Glutamatergic neuron (in vitro differentiated cells): ENCODE measurements around the gene CDH22. TPM values are rescaled to one million over a fixed set of nuclear protein-coding genes. Genes with fewer than 3 reads are reported as not detected.

Experiments used
- DNase-seq: peaks from one replicate; pipeline ENCODE4 v3.0.0; 2022
- H3K27ac Mint-ChIP-seq: one replicate; pipeline ENCODE4 v1.8.0; 2020; ENCODE audit warnings: mild to moderate bottlenecking, mixed read lengths, inconsistent platforms; ENCODE audit not compliant: unreplicated experiment
- H3K27me3 Mint-ChIP-seq: one replicate; pipeline ENCODE4 v1.8.0; 2020; ENCODE audit warnings: mild to moderate bottlenecking, moderate library complexity, mixed read lengths, inconsistent platforms; ENCODE audit not compliant: unreplicated experiment
- H3K36me3 Mint-ChIP-seq: one replicate; pipeline ENCODE4 v1.8.0; 2020; ENCODE audit warnings: mild to moderate bottlenecking, mixed read lengths, inconsistent platforms; ENCODE audit not compliant: unreplicated experiment
- H3K4me1 Mint-ChIP-seq: one replicate; pipeline ENCODE4 v1.8.0; 2020; ENCODE audit warnings: mild to moderate bottlenecking, low read depth, mixed read lengths, inconsistent platforms; ENCODE audit not compliant: unreplicated experiment
- H3K4me3 Mint-ChIP-seq: one replicate; pipeline ENCODE4 v1.8.0; 2020; ENCODE audit warnings: mild to moderate bottlenecking, mixed read lengths, inconsistent platforms; ENCODE audit not compliant: unreplicated experiment
- H3K9me3 Mint-ChIP-seq: one replicate; pipeline ENCODE4 v1.8.0; 2020; ENCODE audit warnings: mild to moderate bottlenecking, moderate library complexity, mixed read lengths, inconsistent platforms; ENCODE audit not compliant: unreplicated experiment
- CTCF ChIP-seq: fragments of 200-600 bp; sonication (generic); IDR thresholded peaks from one replicate; pipeline ENCODE4 v1.5.0; 2021; ENCODE audit not compliant: partially characterized antibody, unreplicated experiment
- total RNA-seq: library from RNA; stranded (reverse); fragmentation: NEBNext Ultra II Directional; extraction: Animal tissue kit (Norgen Biotek cat#: 25700); gene quantifications from one replicate; pipeline ENCODE4 v1.2.1, GENCODE V29; 2021; ENCODE audit not compliant: unreplicated experiment

The CDH22 gene
- total RNA-seq, 1 donor from 2014 or later: 7.9 TPM

- H3K27me3 Mint-ChIP-seq: peaks cover 7% of the 10 kb centered on the region
- no peak overlapping the region for H3K4me3 Mint-ChIP-seq
- no peak for TF ChIP-seq CTCF
- no peak overlapping the region for H3K27ac Mint-ChIP-seq
- DNase-seq: no peak
- no peaks in the 10 kb centered on the region for H3K36me3 Mint-ChIP-seq
- H3K9me3 Mint-ChIP-seq: peaks cover 1% of the 10 kb centered on the region
- peaks cover 14% of the 10 kb centered on the region for H3K4me1 Mint-ChIP-seq
Observed at GRCh38 chr20:46176739-46177378, 131.4 kb downstream of the CDH22 start.

GRCh38 chr20:46175127-46175494, 133.2 kb downstream of the CDH22 start:
- no peak for TF ChIP-seq CTCF
- Mint-ChIP-seq H3K4me3 (no peak overlapping the region), H3K36me3 (no peaks in the 10 kb centered on the region), H3K27me3 (peaks cover 7% of the 10 kb centered on the region), H3K27ac (no peak overlapping the region), H3K4me1 (peaks cover 14% of the 10 kb centered on the region), H3K9me3 (peaks cover 1% of the 10 kb centered on the region)
- DNase-seq: no peak

- Mint-ChIP-seq H3K4me1 (peaks cover 10% of the 10 kb centered on the region), H3K4me3 (no peak overlapping the region), H3K27ac (no peak overlapping the region), H3K9me3 (peaks cover 1% of the 10 kb centered on the region), H3K27me3 (peaks cover 7% of the 10 kb centered on the region), H3K36me3 (no peaks in the 10 kb centered on the region)
- peak; percentile 65 for TF ChIP-seq CTCF
- DNase-seq: peak; percentile 93
Observed at GRCh38 chr20:46174469-46175126, 133.7 kb downstream of the CDH22 start.

GRCh38 chr20:46173652-46174468, 134.4 kb downstream of the CDH22 start:
- no peak for DNase-seq

More at GRCh38 chr20:46173652-46174468, 134.4 kb downstream of the CDH22 start:
- peaks cover 8% of the 10 kb centered on the region for H3K27me3 Mint-ChIP-seq
- no peak overlapping the region for H3K27ac Mint-ChIP-seq
- TF ChIP-seq CTCF: no peak
- H3K9me3 Mint-ChIP-seq: peaks cover 1% of the 10 kb centered on the region
- peaks cover 5% of the 10 kb centered on the region for H3K4me1 Mint-ChIP-seq
- H3K36me3 Mint-ChIP-seq: no peaks in the 10 kb centered on the region
- H3K4me3 Mint-ChIP-seq: no peak overlapping the region
